Body of pancreas (tissue), 4 donors: ENCODE data around the gene MFRP.

ENCODE experiments used
- CTCF ChIP-seq, 7 experiments: fragments of 450-650 bp in 4 of 7; fragments of 200-600 bp in 3 of 7; sonication (generic) in 3 of 7; IDR thresholded peaks; one replicate each; pipeline ENCODE4 v1.5.1; 2016 to 2019; ENCODE audit warnings: antibody characterized with exemption in 7 of 7
- POLR2A ChIP-seq, 3 donors: fragments of 450-650 bp; IDR thresholded peaks; one replicate each; pipeline ENCODE4 v1.6.1; 2016; ENCODE audit warnings: antibody characterized with exemption in 3 of 3, mild to moderate bottlenecking in 2 of 3

GRCh38 chr11:119373921-119374631 is 27.6 kb upstream of the MFRP start:
- TF ChIP-seq CTCF (IDR thresholded peaks at IDR 0.05), result peak; percentile 77 to 93 (median 91)
- TF ChIP-seq POLR2A (IDR thresholded peaks at IDR 0.05), result no peak
